Measurements from ENCODE around the gene FBXO33.
A peak's percentile ranks its signal among the peaks of the same experiment; 100 is the strongest.

FBXO33 gene

DNA sequence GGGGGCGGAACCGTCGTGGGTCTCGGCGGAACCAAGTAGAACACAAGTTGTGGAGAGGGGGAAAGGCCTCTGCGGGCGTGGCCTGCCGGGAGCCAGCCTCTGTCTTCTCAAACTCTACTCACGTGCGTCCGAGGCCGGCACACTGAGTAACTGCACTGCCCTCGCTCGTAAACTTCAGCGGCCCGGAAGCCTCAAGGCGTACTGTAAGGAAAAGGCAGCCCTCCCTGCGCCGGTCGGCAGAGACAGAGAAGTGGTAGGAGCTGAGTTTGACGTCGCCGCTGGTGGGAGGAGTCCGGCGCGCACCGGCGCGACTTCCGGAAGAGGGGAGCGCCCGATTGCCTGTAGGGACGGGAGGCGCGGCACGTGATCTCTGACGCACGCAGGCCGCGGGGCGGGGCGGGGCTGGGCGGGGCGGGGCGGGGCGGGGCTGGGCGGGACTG is at the start of gene FBXO33:
Gene FBXO33, minus strand, starts transcription at position 255 of the 440 bp plus-strand sequence. CDS start 271 bp downstream, outside the sequence.
- TF ChIP-seq EZH2 (IDR thresholded peaks at IDR 0.05): no peak
- TF ChIP-seq POLR2AphosphoS5 (IDR thresholded peaks at IDR 0.05; ENCODE audit: borderline replicate concordance, low read depth, low read length): peak; percentile 16; the same call in 1 of the 2 replicates
- TF ChIP-seq FOXP2 (optimal IDR thresholded peaks at IDR 0.05; ENCODE audit: control extremely low read depth, extremely low read length, insufficient read depth): no peak

GRCh38 chr14:39474416-39474911 is 42.2 kb upstream of the FBXO33 start:
- H3K9me3 ChIP-seq (ENCODE audit: low read depth, low read length): no peaks in the 10 kb centered on the region
- no peaks in the 10 kb centered on the region for H3K36me3 ChIP-seq (ENCODE audit: insufficient read depth, low read length)
- no peak overlapping the region for H3K9ac ChIP-seq (ENCODE audit: insufficient read length)
- no peak overlapping the region for H3K4me3 ChIP-seq
- DNase-seq (ENCODE audit: low read depth, low spot score): no peak
- no peak for TF ChIP-seq FOXP2 (optimal IDR thresholded peaks at IDR 0.05; ENCODE audit: control extremely low read depth, extremely low read length, insufficient read depth)
- TF ChIP-seq POLR2AphosphoS5 (IDR thresholded peaks at IDR 0.05; ENCODE audit: borderline replicate concordance, low read depth, low read length): no peak
- TF ChIP-seq EZH2 (IDR thresholded peaks at IDR 0.05): no peak
- H3K27ac ChIP-seq: no peak overlapping the region

More for the DNA sequence above, at the start of gene FBXO33:
- peak within 1 kb of the TSS; percentile 98 for H3K27ac ChIP-seq
- peak within 1 kb of the TSS; percentile 99 for H3K9ac ChIP-seq (ENCODE audit: insufficient read length)
- DNase-seq (ENCODE audit: low read depth, low spot score): peak; percentile 75
- H3K36me3 ChIP-seq (ENCODE audit: insufficient read depth, low read length): no peaks in the 10 kb centered on the region
- H3K9me3 ChIP-seq (ENCODE audit: low read depth, low read length): no peaks in the 10 kb centered on the region
- H3K4me3 ChIP-seq: peak within 1 kb of the TSS; percentile 99

DNA sequence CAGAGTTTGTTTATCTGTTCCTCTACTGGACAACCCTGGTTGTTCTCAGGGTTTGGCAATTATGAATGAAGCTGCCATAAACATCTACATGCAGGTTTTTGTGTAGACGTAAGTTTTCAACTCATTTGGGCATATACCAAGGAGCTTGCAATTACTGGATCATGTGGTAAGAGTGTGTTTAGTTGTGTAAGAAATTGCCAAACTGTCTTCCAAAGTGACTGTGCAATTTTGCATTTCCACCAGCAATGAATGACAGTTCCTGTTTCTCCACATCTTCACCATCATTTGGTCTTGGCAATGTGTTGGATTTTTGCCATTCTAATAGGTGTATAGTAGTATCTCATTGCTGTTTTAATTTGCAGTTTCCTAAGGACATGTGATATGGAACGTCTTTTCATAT is 39.8 kb upstream of the FBXO33 start:
- no peaks in the 10 kb centered on the region for H3K36me3 ChIP-seq (ENCODE audit: insufficient read depth, low read length)
- no peaks in the 10 kb centered on the region for H3K9me3 ChIP-seq (ENCODE audit: low read depth, low read length)
- no peak for TF ChIP-seq FOXP2 (optimal IDR thresholded peaks at IDR 0.05; ENCODE audit: control extremely low read depth, extremely low read length, insufficient read depth)
- TF ChIP-seq POLR2AphosphoS5 (IDR thresholded peaks at IDR 0.05; ENCODE audit: borderline replicate concordance, low read depth, low read length): no peak
- TF ChIP-seq EZH2 (IDR thresholded peaks at IDR 0.05): no peak
- DNase-seq (ENCODE audit: low read depth, low spot score): no peak
- no peak overlapping the region for H3K4me3 ChIP-seq
- no peak overlapping the region for H3K9ac ChIP-seq (ENCODE audit: insufficient read length)
- no peak overlapping the region for H3K27ac ChIP-seq

DNA sequence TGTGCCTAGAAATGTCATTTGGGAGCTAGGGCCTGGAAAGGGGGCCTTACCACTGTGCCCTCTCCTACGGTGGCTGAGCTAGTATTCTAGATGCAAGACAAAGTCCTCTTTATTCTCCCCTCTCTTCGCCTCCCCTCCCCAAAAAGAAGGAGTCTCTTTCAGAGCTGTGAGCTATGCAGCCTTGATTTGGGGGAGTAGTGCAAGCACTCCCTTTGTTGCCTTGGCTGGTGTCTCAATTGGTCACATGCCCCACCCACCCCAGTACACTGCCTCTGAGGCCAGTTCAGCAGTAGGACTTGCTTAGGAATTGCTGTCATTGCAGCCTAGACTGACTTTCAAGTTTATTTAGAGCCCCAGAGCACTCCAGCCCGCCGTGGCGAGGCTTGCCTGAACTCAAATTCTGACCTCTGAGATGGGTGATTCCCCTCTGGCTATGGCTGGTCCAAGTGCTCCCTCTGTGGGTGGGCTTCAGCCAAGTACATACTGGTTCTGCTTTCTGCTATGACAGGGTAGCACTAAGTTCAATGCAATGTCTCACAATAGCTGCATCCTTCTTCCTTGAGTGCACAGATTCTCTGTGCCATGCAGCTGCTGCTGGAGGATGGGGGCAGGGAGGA is 37.0 kb upstream of the FBXO33 start:
- H3K36me3 ChIP-seq (ENCODE audit: insufficient read depth, low read length): no peaks in the 10 kb centered on the region
- H3K4me3 ChIP-seq: no peak overlapping the region
- TF ChIP-seq POLR2AphosphoS5 (IDR thresholded peaks at IDR 0.05; ENCODE audit: borderline replicate concordance, low read depth, low read length) (no peak), EZH2 (IDR thresholded peaks at IDR 0.05) (no peak), FOXP2 (optimal IDR thresholded peaks at IDR 0.05; ENCODE audit: control extremely low read depth, extremely low read length, insufficient read depth) (no peak)
- H3K27ac ChIP-seq: no peak overlapping the region
- no peak overlapping the region for H3K9ac ChIP-seq (ENCODE audit: insufficient read length)
- no peak for DNase-seq (ENCODE audit: low read depth, low spot score)
- H3K9me3 ChIP-seq (ENCODE audit: low read depth, low read length): no peaks in the 10 kb centered on the region

DNA sequence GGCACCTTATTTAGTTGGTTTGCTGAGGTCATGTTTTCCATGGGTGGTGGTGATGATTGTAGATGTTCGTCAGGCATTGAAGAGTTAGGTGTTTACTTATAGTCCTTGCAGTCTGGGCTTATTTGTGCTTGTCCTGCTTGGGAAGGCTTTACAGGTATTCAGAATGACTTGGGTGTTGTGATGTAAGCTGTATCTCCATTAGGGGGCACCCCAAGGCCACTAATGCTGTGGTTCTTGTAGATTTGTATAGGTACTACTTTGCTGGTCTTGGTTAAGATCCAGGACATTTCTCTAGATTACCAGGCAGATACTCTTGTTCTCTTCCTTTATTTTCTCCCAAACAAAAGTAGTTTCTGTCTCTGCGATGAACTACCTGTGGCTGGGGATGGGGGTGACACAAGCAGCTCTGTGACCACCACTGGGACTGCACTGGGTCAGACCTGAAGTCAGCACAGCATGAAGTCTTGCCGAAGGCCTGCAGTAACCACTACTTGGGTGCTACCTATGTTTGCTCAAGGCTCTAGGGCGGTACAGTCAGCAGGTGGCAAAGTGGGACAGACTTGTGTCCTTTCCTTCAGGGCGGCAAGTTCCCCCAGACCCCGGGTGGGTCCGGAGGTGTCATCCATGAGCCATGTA is 35.8 kb upstream of the FBXO33 start:
- H3K9me3 ChIP-seq (ENCODE audit: low read depth, low read length): no peaks in the 10 kb centered on the region
- no peak overlapping the region for H3K4me3 ChIP-seq
- H3K27ac ChIP-seq: no peak overlapping the region
- no peaks in the 10 kb centered on the region for H3K36me3 ChIP-seq (ENCODE audit: insufficient read depth, low read length)
- TF ChIP-seq FOXP2 (optimal IDR thresholded peaks at IDR 0.05; ENCODE audit: control extremely low read depth, extremely low read length, insufficient read depth) (no peak), EZH2 (IDR thresholded peaks at IDR 0.05) (no peak), POLR2AphosphoS5 (IDR thresholded peaks at IDR 0.05; ENCODE audit: borderline replicate concordance, low read depth, low read length) (no peak)
- no peak for DNase-seq (ENCODE audit: low read depth, low spot score)
- H3K9ac ChIP-seq (ENCODE audit: insufficient read length): no peak overlapping the region

- Histone ChIP-seq H3K9me3 (ENCODE audit: low read depth, low read length) (no peaks in the 10 kb centered on the region), H3K27ac (no peak overlapping the region), H3K9ac (ENCODE audit: insufficient read length) (no peak overlapping the region), H3K36me3 (ENCODE audit: insufficient read depth, low read length) (no peaks in the 10 kb centered on the region), H3K4me3 (no peak overlapping the region)
- DNase-seq (ENCODE audit: low read depth, low spot score): no peak
- TF ChIP-seq FOXP2 (optimal IDR thresholded peaks at IDR 0.05; ENCODE audit: control extremely low read depth, extremely low read length, insufficient read depth) (no peak), EZH2 (IDR thresholded peaks at IDR 0.05) (no peak), POLR2AphosphoS5 (IDR thresholded peaks at IDR 0.05; ENCODE audit: borderline replicate concordance, low read depth, low read length) (no peak)
Observed at GRCh38 chr14:39459795-39460478, 27.7 kb upstream of the FBXO33 start.

GRCh38 chr14:39456702-39457250 is 24.5 kb upstream of the FBXO33 start:
- Histone ChIP-seq H3K9ac (ENCODE audit: insufficient read length) (no peak overlapping the region), H3K27ac (no peak overlapping the region), H3K36me3 (ENCODE audit: insufficient read depth, low read length) (no peaks in the 10 kb centered on the region), H3K9me3 (ENCODE audit: low read depth, low read length) (no peaks in the 10 kb centered on the region), H3K4me3 (no peak overlapping the region)
- TF ChIP-seq FOXP2 (optimal IDR thresholded peaks at IDR 0.05; ENCODE audit: control extremely low read depth, extremely low read length, insufficient read depth) (no peak), POLR2AphosphoS5 (IDR thresholded peaks at IDR 0.05; ENCODE audit: borderline replicate concordance, low read depth, low read length) (no peak), EZH2 (IDR thresholded peaks at IDR 0.05) (no peak)
- no peak for DNase-seq (ENCODE audit: low read depth, low spot score)

All from SK-N-MC (cell line).